NCI-H524 treated with DMSO at 0.1 percent for 48 hours (cell line): Measurements from ENCODE around the gene S100A5.
A peak's percentile ranks its signal among the peaks of the same experiment; 100 is the strongest.

Experiments
- DNase-seq: peaks from one replicate; lab custom pipeline; 2025; lab: John Stamatoyannopoulos, UW

S100A5 gene

GRCh38 chr1:153506831-153507413 lies 33.8 kb downstream of the S100A5 start:
- DNase-seq = no peak

- DNase-seq = no peak
Measured at GRCh38 chr1:153506386-153506785, 34.3 kb downstream of the S100A5 start.

- DNase-seq = no peak
Measured at GRCh38 chr1:153505576-153505975, 35.2 kb downstream of the S100A5 start.

- DNase-seq = peak; percentile 41
Measured at GRCh38 chr1:153503766-153504165, 37.0 kb downstream of the S100A5 start.

GRCh38 chr1:153498746-153499145 lies 42.0 kb downstream of the S100A5 start:
- no peak for DNase-seq

- DNase-seq = no peak
Measured at GRCh38 chr1:153495536-153495935, 45.2 kb downstream of the S100A5 start.

GRCh38 chr1:153494976-153495535 lies 45.7 kb downstream of the S100A5 start:
- DNase-seq = no peak

GRCh38 chr1:153493343-153493960 lies 47.3 kb downstream of the S100A5 start:
- DNase-seq = no peak

GRCh38 chr1:153490272-153491051 lies 50.3 kb downstream of the S100A5 start:
- peak; percentile 86 for DNase-seq

- no peak for DNase-seq
Measured at GRCh38 chr1:153488731-153489130, 52.0 kb downstream of the S100A5 start.

- no peak for DNase-seq
Measured at GRCh38 chr1:153487707-153488106, 53.0 kb downstream of the S100A5 start.
